GM19372 (cell line): ENCODE data around the gene MEIS1.

Source experiments
- ATAC-seq: cut with Tn5 transposase; IDR thresholded peaks from one replicate; pipeline ENCODE4 v1.9.1; 2021; ENCODE audit warnings: mild to moderate bottlenecking, low read depth, moderate library complexity; ENCODE audit not compliant: unreplicated experiment

MEIS1 gene

GRCh38 chr2:66497431-66498288 lies 62.7 kb downstream of the MEIS1 start:
- ATAC-seq, result no peak

- ATAC-seq, result no peak
These were observed 63.5 kb downstream of the MEIS1 start for GRCh38 chr2:66498289-66498975.

- no peak for ATAC-seq
These were observed 66.3 kb downstream of the MEIS1 start for GRCh38 chr2:66501267-66501666.

- ATAC-seq, result no peak
These were observed 71.3 kb downstream of the MEIS1 start for GRCh38 chr2:66506265-66506664.

GRCh38 chr2:66507673-66508201 lies 72.8 kb downstream of the MEIS1 start:
- no peak for ATAC-seq

GRCh38 chr2:66508484-66509071 lies 73.7 kb downstream of the MEIS1 start:
- no peak for ATAC-seq

GRCh38 chr2:66509326-66509811 lies 74.4 kb downstream of the MEIS1 start:
- ATAC-seq, result no peak

- no peak for ATAC-seq
These were observed 77.7 kb downstream of the MEIS1 start for GRCh38 chr2:66512626-66513025.

GRCh38 chr2:66515743-66516142 lies 80.8 kb downstream of the MEIS1 start:
- ATAC-seq, result no peak

GRCh38 chr2:66516499-66516898 lies 81.6 kb downstream of the MEIS1 start:
- ATAC-seq, result no peak

- no peak for ATAC-seq
These were observed 82.8 kb downstream of the MEIS1 start for GRCh38 chr2:66517772-66518171.

- no peak for ATAC-seq
These were observed 84.4 kb downstream of the MEIS1 start for GRCh38 chr2:66519264-66519843.

- ATAC-seq, result no peak
These were observed 86.5 kb downstream of the MEIS1 start for GRCh38 chr2:66521291-66521922.

GRCh38 chr2:66522611-66523376 lies 87.9 kb downstream of the MEIS1 start:
- ATAC-seq, result no peak

- no peak for ATAC-seq
These were observed 88.5 kb downstream of the MEIS1 start for GRCh38 chr2:66523377-66523969.

- ATAC-seq, result no peak
These were observed 89.1 kb downstream of the MEIS1 start for GRCh38 chr2:66523990-66524389.

- ATAC-seq, result no peak
These were observed 90.7 kb downstream of the MEIS1 start for GRCh38 chr2:66525606-66526005.

GRCh38 chr2:66526180-66526579 lies 91.3 kb downstream of the MEIS1 start:
- ATAC-seq, result no peak
